Mesenchymal stem cell (in vitro differentiated cells and primary cell): Measurements from ENCODE around the gene CTF1.

Source experiments
- DNase-seq: peaks from one replicate; pipeline ENCODE4 v3.0.0-alpha.2; 2013
- H2AFZ ChIP-seq: one replicate; pipeline ENCODE4 v1.6.1; 2013; ENCODE audit warnings: low read depth, mild to moderate bottlenecking, control low read depth, inconsistent platforms, low read length, moderate library complexity
- H2AK5ac ChIP-seq: 2 replicates; pipeline ENCODE4 v1.6.1; 2013; ENCODE audit warnings: low read length, moderate library complexity, mild to moderate bottlenecking, inconsistent platforms; ENCODE audit not compliant: severe bottlenecking
- H2BK120ac ChIP-seq: one replicate; pipeline ENCODE4 v1.6.1; 2013; ENCODE audit warnings: low read depth, mild to moderate bottlenecking, inconsistent platforms, low read length, moderate library complexity
- H2BK12ac ChIP-seq, 2 experiments: one replicate each; pipeline ENCODE4 v1.6.1; 2013; ENCODE audit warnings: inconsistent platforms in 2 of 2, low read length in 2 of 2, mild to moderate bottlenecking in 2 of 2, moderate library complexity in 2 of 2, control low read depth in 1 of 2
- H2BK15ac ChIP-seq: one replicate; pipeline ENCODE4 v1.6.1; 2013; ENCODE audit warnings: mild to moderate bottlenecking, low read depth, inconsistent platforms; ENCODE audit not compliant: poor library complexity, severe bottlenecking
- H2BK5ac ChIP-seq: 2 replicates; pipeline ENCODE4 v1.6.1; 2013; ENCODE audit warnings: low read depth, mild to moderate bottlenecking, low read length, control low read depth, inconsistent platforms; ENCODE audit not compliant: poor library complexity, severe bottlenecking
- H3K14ac ChIP-seq, 2 experiments: one replicate each; pipeline ENCODE4 v1.6.1; 2013; ENCODE audit warnings: inconsistent platforms in 2 of 2, low read length in 2 of 2, control low read depth in 1 of 2, mild to moderate bottlenecking in 1 of 2, moderate library complexity in 1 of 2
- H3K18ac ChIP-seq, 2 experiments: one replicate each; pipeline ENCODE4 v1.6.1; 2013; ENCODE audit warnings: inconsistent platforms in 2 of 2, low read length in 2 of 2, control low read depth in 1 of 2, low read depth in 1 of 2, mild to moderate bottlenecking in 1 of 2
- H3K23ac ChIP-seq, 2 experiments: one replicate each; pipeline ENCODE4 v1.6.1; 2013; ENCODE audit warnings: inconsistent platforms in 2 of 2, low read length in 2 of 2, mild to moderate bottlenecking in 2 of 2, moderate library complexity in 2 of 2, control low read depth in 1 of 2
- H3K27ac ChIP-seq: 2 replicates; pipeline ENCODE4 v1.5.1; 2013; ENCODE audit warnings: mild to moderate bottlenecking, moderate library complexity, low read length, control low read depth, inconsistent platforms; ENCODE audit not compliant: poor library complexity, severe bottlenecking
- H3K27me3 ChIP-seq, 2 experiments: 2 replicates each; pipeline versions ENCODE4 v1.6.1 to v1.7.0; 2013; ENCODE audit warnings: low read length in 2 of 2, mild to moderate bottlenecking in 2 of 2, moderate library complexity in 2 of 2, control low read depth in 1 of 2, inconsistent platforms in 1 of 2; ENCODE audit not compliant: control insufficient read depth in 1 of 2, insufficient read depth in 1 of 2
- H3K36me3 ChIP-seq, 2 experiments: 2 replicates each; pipeline versions ENCODE4 v1.6.1 to v1.7.0; 2013; ENCODE audit warnings: low read length in 2 of 2, control low read depth in 1 of 2, inconsistent platforms in 1 of 2, low read depth in 1 of 2, mild to moderate bottlenecking in 1 of 2; ENCODE audit not compliant: insufficient read depth in 2 of 2, control insufficient read depth in 1 of 2
- H3K4ac ChIP-seq, 2 experiments: one replicate each; pipeline ENCODE4 v1.6.1; 2013; ENCODE audit warnings: inconsistent platforms in 2 of 2, low read length in 2 of 2, mild to moderate bottlenecking in 2 of 2, moderate library complexity in 2 of 2, control low read depth in 1 of 2, low read depth in 1 of 2
- H3K4me1 ChIP-seq: 2 replicates; pipeline ENCODE4 v1.6.1; 2013; ENCODE audit warnings: low read depth, low read length, control low read depth; ENCODE audit not compliant: control insufficient read depth, insufficient read depth
- H3K4me2 ChIP-seq: 2 replicates; pipeline ENCODE4 v1.6.1; 2013; ENCODE audit warnings: low read length, mild to moderate bottlenecking, inconsistent platforms; ENCODE audit not compliant: poor library complexity, severe bottlenecking
- H3K4me3 ChIP-seq, 2 experiments: 2 replicates each; pipeline versions ENCODE4 v1.5.1 to v1.7.0; 2013; ENCODE audit warnings: low read length in 2 of 2, mild to moderate bottlenecking in 2 of 2, control low read depth in 1 of 2, low read depth in 1 of 2; ENCODE audit not compliant: insufficient read depth in 1 of 2
- H3K79me1 ChIP-seq: replicated peaks from 2 replicates; pipeline ENCODE4 v1.6.1; 2013; ENCODE audit warnings: mild to moderate bottlenecking, control low read depth, low read length, inconsistent platforms; ENCODE audit not compliant: poor library complexity, severe bottlenecking
- H3K9ac ChIP-seq: 2 replicates; pipeline ENCODE4 v1.7.0; 2013; ENCODE audit warnings: mild to moderate bottlenecking, low read length, moderate library complexity
- H3K9me3 ChIP-seq: 2 replicates; pipeline ENCODE4 v1.7.0; 2013; ENCODE audit warnings: mild to moderate bottlenecking, low read length; ENCODE audit not compliant: control insufficient read depth
- H4K8ac ChIP-seq: one replicate; pipeline ENCODE4 v1.6.1; 2013; ENCODE audit warnings: inconsistent platforms, mild to moderate bottlenecking, low read length, moderate library complexity
- H4K91ac ChIP-seq: one replicate; pipeline ENCODE4 v1.6.1; 2013; ENCODE audit warnings: mild to moderate bottlenecking, low read length, inconsistent platforms
- WGBS: methylation state at CpG from one replicate; pipeline ENCODE4 v1.1.7; 2013; ENCODE audit warnings: mixed read lengths; 5-methylcytosine and 5-hydroxymethylcytosine counted together

CTF1 gene

GRCh38 chr16:30924913-30925631 is 28.7 kb downstream of the CTF1 start:
- H3K14ac ChIP-seq = peak overlapping the region in 1 of 2 experiments; percentile 15
- H2AK5ac ChIP-seq = no peak overlapping the region
- peak overlapping the region in 1 of 2 experiments; percentile 24 for H3K4ac ChIP-seq
- peaks cover 25 to 48% of the 10 kb centered on the region in 2 experiments for H3K36me3 ChIP-seq
- WGBS = 78% methylated on average over 11 of the region's 11 CpGs
- H4K91ac ChIP-seq = no peak overlapping the region
- peaks cover 27% of the 10 kb centered on the region for H3K4me1 ChIP-seq
- H3K27ac ChIP-seq = no peak overlapping the region
- H3K4me2 ChIP-seq = peak overlapping the region; percentile 88
- H2BK120ac ChIP-seq = no peak overlapping the region
- peaks cover 41% of the 10 kb centered on the region for H3K79me1 ChIP-seq
- no peak overlapping the region for H2AFZ ChIP-seq
- H2BK5ac ChIP-seq = no peak overlapping the region
- H3K9me3 ChIP-seq = no peaks in the 10 kb centered on the region
- no peak for DNase-seq
- H3K9ac ChIP-seq = peak overlapping the region; percentile 80
- no peak overlapping the region for H2BK12ac ChIP-seq
- H3K18ac ChIP-seq = no peak overlapping the region
- H3K4me3 ChIP-seq = peak overlapping the region; percentile 21 to 76
- no peak overlapping the region for H4K8ac ChIP-seq
- no peak overlapping the region for H2BK15ac ChIP-seq
- no peaks in the 10 kb centered on the region for H3K27me3 ChIP-seq
- H3K23ac ChIP-seq = peak overlapping the region in 1 of 2 experiments; percentile 27

DNA sequence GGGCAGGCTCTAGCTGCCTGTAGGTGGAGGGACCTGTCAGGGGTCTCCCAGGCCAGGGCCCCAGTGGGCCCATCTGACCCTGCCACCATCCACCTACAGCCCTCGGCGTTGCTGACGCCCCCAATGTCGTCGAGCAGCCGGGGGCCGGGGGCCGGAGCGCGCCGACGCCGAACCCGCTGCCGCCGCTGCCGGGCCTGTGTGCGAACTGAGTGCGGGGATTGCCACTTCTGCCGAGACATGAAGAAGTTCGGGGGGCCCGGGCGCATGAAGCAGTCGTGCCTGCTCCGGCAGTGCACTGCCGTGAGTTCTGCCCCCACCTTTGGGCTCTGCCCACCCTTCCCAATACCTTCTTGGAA is 29.2 kb downstream of the CTF1 start:
- WGBS = 98% methylated on average over 26 of the region's 26 CpGs

GRCh38 chr16:30925995-30926811 is 29.8 kb downstream of the CTF1 start:
- Histone ChIP-seq H3K36me3 (peaks cover 35 to 56% of the 10 kb centered on the region in 2 experiments), H3K4me2 (no peak overlapping the region), H3K18ac (no peak overlapping the region), H3K9me3 (no peaks in the 10 kb centered on the region), H3K4me1 (peaks cover 27% of the 10 kb centered on the region), H2BK5ac (no peak overlapping the region), H3K79me1 (peaks cover 45% of the 10 kb centered on the region), H2AFZ (no peak overlapping the region), H2AK5ac (no peak overlapping the region), H2BK120ac (no peak overlapping the region), H3K4ac (no peak overlapping the region), H2BK12ac (no peak overlapping the region), H3K9ac (no peak overlapping the region), H3K23ac (no peak overlapping the region), H4K8ac (no peak overlapping the region), H3K4me3 (no peak overlapping the region), H3K14ac (no peak overlapping the region), H3K27me3 (no peaks in the 10 kb centered on the region), H3K27ac (no peak overlapping the region), H2BK15ac (no peak overlapping the region), H4K91ac (no peak overlapping the region)
- 83% methylated on average over 10 of the region's 10 CpGs for WGBS
- no peak for DNase-seq

More for the DNA sequence above, 29.2 kb downstream of the CTF1 start:
- no peak overlapping the region for H4K8ac ChIP-seq
- H2BK12ac ChIP-seq = no peak overlapping the region
- H3K27me3 ChIP-seq = no peaks in the 10 kb centered on the region
- no peak overlapping the region for H3K23ac ChIP-seq
- no peak overlapping the region for H2BK5ac ChIP-seq
- H3K4ac ChIP-seq = no peak overlapping the region
- H2AK5ac ChIP-seq = no peak overlapping the region
- no peak overlapping the region for H4K91ac ChIP-seq
- H2BK120ac ChIP-seq = no peak overlapping the region
- no peak for DNase-seq
- no peaks in the 10 kb centered on the region for H3K9me3 ChIP-seq
- no peak overlapping the region for H2AFZ ChIP-seq
- no peak overlapping the region for H3K14ac ChIP-seq
- no peak overlapping the region for H3K18ac ChIP-seq
- H3K79me1 ChIP-seq = peaks cover 44% of the 10 kb centered on the region
- peak overlapping the region; percentile 80 for H3K9ac ChIP-seq
- H2BK15ac ChIP-seq = no peak overlapping the region
- peaks cover 29 to 53% of the 10 kb centered on the region in 2 experiments for H3K36me3 ChIP-seq
- peaks cover 27% of the 10 kb centered on the region for H3K4me1 ChIP-seq
- H3K27ac ChIP-seq = no peak overlapping the region
- no peak overlapping the region for H3K4me2 ChIP-seq
- H3K4me3 ChIP-seq = peak overlapping the region in 1 of 2 experiments; percentile 76
